ENCODE data around the gene VSIG4. TPM values are rescaled to one million over a fixed set of nuclear protein-coding genes. Genes with fewer than 3 reads are reported as not detected.
"Not testable (repeated sequence)": the region's sequence is repeated elsewhere in the genome, so short reads cannot be mapped to it uniquely, and the experiment has no call there.

The VSIG4 gene
- total and polyA plus RNA-seq, 10 of the 15 experiments (the other 5 are each of a cell fraction or from before 2014, with no cell fraction given): 0.05 to 0.36 TPM; not detected in 8

DNA sequence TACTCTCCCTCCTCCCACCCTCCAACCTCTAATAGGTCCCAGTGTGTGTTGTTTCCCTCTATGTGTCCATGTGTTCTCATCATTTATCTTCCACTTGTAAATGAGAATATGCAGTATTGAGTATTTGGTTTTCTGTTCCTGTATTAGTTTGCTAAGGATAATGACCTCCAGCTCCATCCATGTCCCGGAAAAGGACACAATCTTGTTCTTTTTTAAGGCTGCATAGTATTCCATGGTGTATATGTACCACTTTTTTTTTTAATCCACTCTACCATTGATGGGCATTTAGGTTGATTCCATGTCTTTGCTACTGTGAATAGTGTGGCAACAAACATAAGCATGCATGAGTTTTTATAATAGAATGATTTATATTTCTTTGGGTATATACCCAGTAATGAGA, 62.7 kb downstream of the VSIG4 start:
- H3K27me3 ChIP-seq (replicated peaks in 1 of 2; ENCODE audit: control insufficient read depth in 2 of 2, insufficient read depth in 2 of 2, low read length in 1 of 2); ATAC-seq; H4K20me1 ChIP-seq (ENCODE audit: control insufficient read depth, insufficient read depth); in situ Hi-C loops (cut with MboI); H3K9me3 ChIP-seq (replicated peaks; ENCODE audit: control insufficient read depth, insufficient read depth, low read length); DNase-seq (ENCODE audit: low read depth, low spot score); BruUV-seq (replicated peaks); H2AFZ ChIP-seq (ENCODE audit: control insufficient read depth, low read depth, low read length); H3K4me1 ChIP-seq (ENCODE audit: control insufficient read depth, insufficient read depth, low read length); FAIRE-seq; H3K9ac ChIP-seq (ENCODE audit: control insufficient read depth, insufficient read depth, low read length); POLR2A ChIA-PET; H3K79me2 ChIP-seq (ENCODE audit: control insufficient read depth, insufficient read depth, low read length); H3K4me2 ChIP-seq (ENCODE audit: control insufficient read depth, insufficient read depth); CTCF ChIA-PET; H3K4me3 ChIP-seq; H3K36me3 ChIP-seq (ENCODE audit: control insufficient read depth in 2 of 2, insufficient read depth in 2 of 2, low read length in 1 of 2); RAD21 ChIA-PET (ENCODE audit: unreplicated experiment); intact Hi-C loops (cut with micrococcal nuclease; ENCODE audit: unreplicated experiment); H3K27ac ChIP-seq (ENCODE audit: control insufficient read depth, insufficient read depth): not testable (repeated sequence)
- SMC1A ChIA-PET (ENCODE audit: uncharacterized antibody, unreplicated experiment): interaction anchor here (1.7 kb wide), 1 partner anchor 229 kb away, joined by 4 read pairs; no protein-coding TSS in a partner anchor
- WGBS (ENCODE audit: insufficient coverage, insufficient replicate concordance, low lambda C conversion rate, missing lambda C conversion rate): 88% methylated on average over 1 of the region's 1 CpG

GRCh38 chrX:65976161-65976560, 63.7 kb downstream of the VSIG4 start:
- no peaks in the 10 kb centered on the region for H4K20me1 ChIP-seq (ENCODE audit: control insufficient read depth, insufficient read depth)
- H3K4me1 ChIP-seq (ENCODE audit: control insufficient read depth, insufficient read depth, low read length): no peaks in the 10 kb centered on the region
- no peak for FAIRE-seq
- H3K27me3 ChIP-seq (replicated peaks in 1 of 2; ENCODE audit: control insufficient read depth in 2 of 2, insufficient read depth in 2 of 2, low read length in 1 of 2): no peaks in the 10 kb centered on the region
- H3K79me2 ChIP-seq (ENCODE audit: control insufficient read depth, insufficient read depth, low read length): no peaks in the 10 kb centered on the region
- no peak overlapping the region for H3K27ac ChIP-seq (ENCODE audit: control insufficient read depth, insufficient read depth)
- H3K4me2 ChIP-seq (ENCODE audit: control insufficient read depth, insufficient read depth): no peak overlapping the region
- H3K9me3 ChIP-seq (replicated peaks; ENCODE audit: control insufficient read depth, insufficient read depth, low read length): no peaks in the 10 kb centered on the region; the same call in 2 of the 3 replicates
- ChIA-PET SMC1A (ENCODE audit: uncharacterized antibody, unreplicated experiment) (no interaction called here), CTCF (interaction anchor here (0.9 kb wide), 1 partner anchor 10 kb away, joined by 3 read pairs; no protein-coding TSS in a partner anchor), RAD21 (ENCODE audit: unreplicated experiment) (interaction anchor here (0.5 kb wide), 1 partner anchor 181 kb away, joined by 3 read pairs; no protein-coding TSS in a partner anchor), POLR2A (no interaction called here)
- intact Hi-C loops (cut with micrococcal nuclease; ENCODE audit: unreplicated experiment): no loop called here
- no TSS peak for BruUV-seq (replicated peaks)
- H3K36me3 ChIP-seq (ENCODE audit: control insufficient read depth in 2 of 2, insufficient read depth in 2 of 2, low read length in 1 of 2): no peaks in the 10 kb centered on the region
- no peak for DNase-seq (ENCODE audit: low read depth, low spot score)
- H3K4me3 ChIP-seq: no peak overlapping the region
- H3K9ac ChIP-seq (ENCODE audit: control insufficient read depth, insufficient read depth, low read length): no peak overlapping the region
- no peak for ATAC-seq
- no peak overlapping the region for H2AFZ ChIP-seq (ENCODE audit: control insufficient read depth, low read depth, low read length)
- in situ Hi-C loops (cut with MboI): no loop called here
- TF ChIP-seq JUNB (IDR thresholded peaks at IDR 0.05): no peak
- no peak for TF ChIP-seq ESRRA (IDR thresholded peaks at IDR 0.05; ENCODE audit: low read length)
- no peak for TF ChIP-seq NR2C1 (IDR thresholded peaks at IDR 0.05)
- TF ChIP-seq, protein P1, sequence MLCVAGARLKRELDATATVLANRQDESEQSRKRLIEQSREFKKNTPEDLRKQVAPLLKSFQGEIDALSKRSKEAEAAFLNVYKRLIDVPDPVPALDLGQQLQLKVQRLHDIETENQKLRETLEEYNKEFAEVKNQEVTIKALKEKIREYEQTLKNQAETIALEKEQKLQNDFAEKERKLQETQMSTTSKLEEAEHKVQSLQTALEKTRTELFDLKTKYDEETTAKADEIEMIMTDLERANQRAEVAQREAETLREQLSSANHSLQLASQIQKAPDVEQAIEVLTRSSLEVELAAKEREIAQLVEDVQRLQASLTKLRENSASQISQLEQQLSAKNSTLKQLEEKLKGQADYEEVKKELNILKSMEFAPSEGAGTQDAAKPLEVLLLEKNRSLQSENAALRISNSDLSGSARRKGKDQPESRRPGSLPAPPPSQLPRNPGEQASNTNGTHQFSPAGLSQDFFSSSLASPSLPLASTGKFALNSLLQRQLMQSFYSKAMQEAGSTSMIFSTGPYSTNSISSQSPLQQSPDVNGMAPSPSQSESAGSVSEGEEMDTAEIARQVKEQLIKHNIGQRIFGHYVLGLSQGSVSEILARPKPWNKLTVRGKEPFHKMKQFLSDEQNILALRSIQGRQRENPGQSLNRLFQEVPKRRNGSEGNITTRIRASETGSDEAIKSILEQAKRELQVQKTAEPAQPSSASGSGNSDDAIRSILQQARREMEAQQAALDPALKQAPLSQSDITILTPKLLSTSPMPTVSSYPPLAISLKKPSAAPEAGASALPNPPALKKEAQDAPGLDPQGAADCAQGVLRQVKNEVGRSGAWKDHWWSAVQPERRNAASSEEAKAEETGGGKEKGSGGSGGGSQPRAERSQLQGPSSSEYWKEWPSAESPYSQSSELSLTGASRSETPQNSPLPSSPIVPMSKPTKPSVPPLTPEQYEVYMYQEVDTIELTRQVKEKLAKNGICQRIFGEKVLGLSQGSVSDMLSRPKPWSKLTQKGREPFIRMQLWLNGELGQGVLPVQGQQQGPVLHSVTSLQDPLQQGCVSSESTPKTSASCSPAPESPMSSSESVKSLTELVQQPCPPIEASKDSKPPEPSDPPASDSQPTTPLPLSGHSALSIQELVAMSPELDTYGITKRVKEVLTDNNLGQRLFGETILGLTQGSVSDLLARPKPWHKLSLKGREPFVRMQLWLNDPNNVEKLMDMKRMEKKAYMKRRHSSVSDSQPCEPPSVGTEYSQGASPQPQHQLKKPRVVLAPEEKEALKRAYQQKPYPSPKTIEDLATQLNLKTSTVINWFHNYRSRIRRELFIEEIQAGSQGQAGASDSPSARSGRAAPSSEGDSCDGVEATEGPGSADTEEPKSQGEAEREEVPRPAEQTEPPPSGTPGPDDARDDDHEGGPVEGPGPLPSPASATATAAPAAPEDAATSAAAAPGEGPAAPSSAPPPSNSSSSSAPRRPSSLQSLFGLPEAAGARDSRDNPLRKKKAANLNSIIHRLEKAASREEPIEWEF (IDR thresholded peaks at IDR 0.05; ENCODE audit: insufficient replicate concordance, low read depth, low read length): no peak
- TF ChIP-seq, protein P2, sequence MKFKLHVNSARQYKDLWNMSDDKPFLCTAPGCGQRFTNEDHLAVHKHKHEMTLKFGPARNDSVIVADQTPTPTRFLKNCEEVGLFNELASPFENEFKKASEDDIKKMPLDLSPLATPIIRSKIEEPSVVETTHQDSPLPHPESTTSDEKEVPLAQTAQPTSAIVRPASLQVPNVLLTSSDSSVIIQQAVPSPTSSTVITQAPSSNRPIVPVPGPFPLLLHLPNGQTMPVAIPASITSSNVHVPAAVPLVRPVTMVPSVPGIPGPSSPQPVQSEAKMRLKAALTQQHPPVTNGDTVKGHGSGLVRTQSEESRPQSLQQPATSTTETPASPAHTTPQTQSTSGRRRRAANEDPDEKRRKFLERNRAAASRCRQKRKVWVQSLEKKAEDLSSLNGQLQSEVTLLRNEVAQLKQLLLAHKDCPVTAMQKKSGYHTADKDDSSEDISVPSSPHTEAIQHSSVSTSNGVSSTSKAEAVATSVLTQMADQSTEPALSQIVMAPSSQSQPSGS (IDR thresholded peaks at IDR 0.05; ENCODE audit: low read length): no peak
- TF ChIP-seq EGR1 (IDR thresholded peaks at IDR 0.05; ENCODE audit: borderline replicate concordance in 1 of 2, low read depth in 2 of 2, low read length in 2 of 2): no peak
- no peak for TF ChIP-seq MLLT1 (IDR thresholded peaks at IDR 0.05)

Measured in GM12878 (cell line).